ENCODE data around the gene PDE4D.

PDE4D gene

DNA sequence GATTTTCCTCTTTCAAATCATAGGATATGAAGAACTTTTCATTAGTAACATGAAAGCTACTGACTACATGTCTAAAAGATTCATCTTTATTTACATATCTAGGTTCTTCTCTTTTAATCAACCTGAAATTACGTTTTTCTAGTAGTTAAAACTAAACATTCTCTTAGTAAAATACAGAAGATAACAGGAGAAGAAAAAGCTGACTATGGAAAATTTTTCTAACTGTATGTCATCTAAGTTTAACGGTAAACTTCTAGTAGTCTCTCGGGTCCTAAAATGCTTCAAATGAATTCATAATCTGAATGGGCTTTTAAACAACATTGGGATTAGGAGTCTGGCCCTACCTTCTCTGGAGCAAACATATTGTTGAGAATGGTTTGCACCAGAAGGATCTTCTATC, 151.9 kb downstream of the PDE4D start:
- Histone ChIP-seq H3K4me1 (ENCODE audit: low read length) (no peaks in the 10 kb centered on the region), H3K4me2 (ENCODE audit: low read depth, low read length) (no peak overlapping the region), H3K9me3 (replicated peaks; ENCODE audit: insufficient read depth, low read length) (no peaks in the 10 kb centered on the region), H3K4me3 (ENCODE audit: low read length) (no peak overlapping the region), H2AFZ (ENCODE audit: low read length) (no peak overlapping the region), H3K9me2 (replicated peaks; ENCODE audit: insufficient read depth, low read length) (no peaks in the 10 kb centered on the region), H3K36me3 (replicated peaks; ENCODE audit: insufficient read depth, low read length) (no peaks in the 10 kb centered on the region), H4K20me1 (ENCODE audit: insufficient read depth, low read length) (no peaks in the 10 kb centered on the region), H3K9ac (ENCODE audit: low read length) (no peak overlapping the region), H3K79me2 (ENCODE audit: low read length) (no peaks in the 10 kb centered on the region), H3F3A (ENCODE audit: insufficient read depth, low read length) (no peaks in the 10 kb centered on the region), H3K27me3 (replicated peaks; ENCODE audit: insufficient read depth, low read length) (no peaks in the 10 kb centered on the region), H3K27ac (ENCODE audit: low read length) (no peak overlapping the region)
- no peak for DNase-seq
- TF ChIP-seq EZH2phosphoT487 (IDR thresholded peaks at IDR 0.05; ENCODE audit: low read length), result no peak

DNA sequence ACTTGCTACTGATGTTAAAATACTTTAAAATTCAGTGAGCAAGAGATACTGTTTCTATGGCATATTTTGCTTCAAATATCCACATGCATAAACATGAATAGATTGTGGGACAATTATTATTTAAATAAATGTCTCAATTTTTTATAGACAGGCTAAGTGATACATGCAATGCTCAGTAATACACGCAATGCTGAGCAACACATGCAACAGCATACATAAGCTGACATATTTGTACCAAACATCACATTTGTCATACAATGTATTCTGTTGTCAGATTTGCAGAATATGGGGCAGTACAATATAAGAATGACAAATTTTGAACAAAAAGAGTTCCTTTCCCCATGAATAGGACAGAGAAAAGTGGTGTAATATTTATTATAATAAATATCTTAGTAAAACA, 155.5 kb downstream of the PDE4D start:
- Histone ChIP-seq H3K9me3 (replicated peaks; ENCODE audit: insufficient read depth, low read length) (no peaks in the 10 kb centered on the region), H3K4me1 (ENCODE audit: low read length) (no peaks in the 10 kb centered on the region), H3K27me3 (replicated peaks; ENCODE audit: insufficient read depth, low read length) (no peaks in the 10 kb centered on the region), H3K36me3 (replicated peaks; ENCODE audit: insufficient read depth, low read length) (no peaks in the 10 kb centered on the region), H3K4me2 (ENCODE audit: low read depth, low read length) (no peak overlapping the region), H3F3A (ENCODE audit: insufficient read depth, low read length) (no peaks in the 10 kb centered on the region), H3K4me3 (ENCODE audit: low read length) (no peak overlapping the region), H3K27ac (ENCODE audit: low read length) (no peak overlapping the region), H4K20me1 (ENCODE audit: insufficient read depth, low read length) (no peaks in the 10 kb centered on the region), H3K9ac (ENCODE audit: low read length) (no peak overlapping the region), H2AFZ (ENCODE audit: low read length) (no peak overlapping the region), H3K79me2 (ENCODE audit: low read length) (no peaks in the 10 kb centered on the region), H3K9me2 (replicated peaks; ENCODE audit: insufficient read depth, low read length) (no peaks in the 10 kb centered on the region)
- no peak for DNase-seq
- TF ChIP-seq, protein P1, sequence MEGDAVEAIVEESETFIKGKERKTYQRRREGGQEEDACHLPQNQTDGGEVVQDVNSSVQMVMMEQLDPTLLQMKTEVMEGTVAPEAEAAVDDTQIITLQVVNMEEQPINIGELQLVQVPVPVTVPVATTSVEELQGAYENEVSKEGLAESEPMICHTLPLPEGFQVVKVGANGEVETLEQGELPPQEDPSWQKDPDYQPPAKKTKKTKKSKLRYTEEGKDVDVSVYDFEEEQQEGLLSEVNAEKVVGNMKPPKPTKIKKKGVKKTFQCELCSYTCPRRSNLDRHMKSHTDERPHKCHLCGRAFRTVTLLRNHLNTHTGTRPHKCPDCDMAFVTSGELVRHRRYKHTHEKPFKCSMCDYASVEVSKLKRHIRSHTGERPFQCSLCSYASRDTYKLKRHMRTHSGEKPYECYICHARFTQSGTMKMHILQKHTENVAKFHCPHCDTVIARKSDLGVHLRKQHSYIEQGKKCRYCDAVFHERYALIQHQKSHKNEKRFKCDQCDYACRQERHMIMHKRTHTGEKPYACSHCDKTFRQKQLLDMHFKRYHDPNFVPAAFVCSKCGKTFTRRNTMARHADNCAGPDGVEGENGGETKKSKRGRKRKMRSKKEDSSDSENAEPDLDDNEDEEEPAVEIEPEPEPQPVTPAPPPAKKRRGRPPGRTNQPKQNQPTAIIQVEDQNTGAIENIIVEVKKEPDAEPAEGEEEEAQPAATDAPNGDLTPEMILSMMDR (IDR thresholded peaks at IDR 0.05; ENCODE audit: low read length), result no peak
- TF ChIP-seq EZH2phosphoT487 (IDR thresholded peaks at IDR 0.05; ENCODE audit: low read length), result no peak
- TF ChIP-seq EZH2 (optimal IDR thresholded peaks at IDR 0.05; ENCODE audit: low read depth, low read length), result no peak

DNA sequence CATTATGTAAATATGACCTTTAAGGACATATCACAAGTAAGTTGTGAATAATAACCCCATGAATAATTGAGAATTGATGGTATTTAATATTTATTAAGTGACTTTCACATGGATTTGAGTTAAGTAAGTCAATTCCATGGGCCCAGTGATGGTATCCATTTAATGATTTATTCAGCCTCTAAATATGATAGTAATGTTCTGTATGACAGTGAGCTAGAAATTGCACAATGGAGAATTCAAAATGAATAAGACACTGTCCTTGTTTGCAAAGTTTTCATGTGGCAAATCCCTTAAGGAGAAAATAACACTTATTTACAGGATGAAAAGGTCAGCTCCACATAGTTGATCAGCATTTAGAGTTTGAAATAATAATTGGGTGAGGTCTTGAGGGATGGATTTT, 160.7 kb downstream of the PDE4D start:
- no peak overlapping the region for H3K4me2 ChIP-seq (ENCODE audit: low read depth, low read length)
- H4K20me1 ChIP-seq (ENCODE audit: insufficient read depth, low read length), result no peaks in the 10 kb centered on the region
- H3K27ac ChIP-seq (ENCODE audit: low read length), result no peak overlapping the region
- H3F3A ChIP-seq (ENCODE audit: insufficient read depth, low read length), result no peaks in the 10 kb centered on the region
- no peaks in the 10 kb centered on the region for H3K4me1 ChIP-seq (ENCODE audit: low read length)
- H3K27me3 ChIP-seq (replicated peaks; ENCODE audit: insufficient read depth, low read length), result no peaks in the 10 kb centered on the region
- H3K9ac ChIP-seq (ENCODE audit: low read length), result no peak overlapping the region
- no peaks in the 10 kb centered on the region for H3K9me3 ChIP-seq (replicated peaks; ENCODE audit: insufficient read depth, low read length)
- H2AFZ ChIP-seq (ENCODE audit: low read length), result no peak overlapping the region
- no peak for DNase-seq
- no peak overlapping the region for H3K4me3 ChIP-seq (ENCODE audit: low read length)
- no peaks in the 10 kb centered on the region for H3K79me2 ChIP-seq (ENCODE audit: low read length)
- TF ChIP-seq EZH2 (optimal IDR thresholded peaks at IDR 0.05; ENCODE audit: low read depth, low read length) (no peak), EZH2phosphoT487 (IDR thresholded peaks at IDR 0.05; ENCODE audit: low read length) (no peak)
- no peaks in the 10 kb centered on the region for H3K36me3 ChIP-seq (replicated peaks; ENCODE audit: insufficient read depth, low read length)
- H3K9me2 ChIP-seq (replicated peaks; ENCODE audit: insufficient read depth, low read length), result no peaks in the 10 kb centered on the region

DNA sequence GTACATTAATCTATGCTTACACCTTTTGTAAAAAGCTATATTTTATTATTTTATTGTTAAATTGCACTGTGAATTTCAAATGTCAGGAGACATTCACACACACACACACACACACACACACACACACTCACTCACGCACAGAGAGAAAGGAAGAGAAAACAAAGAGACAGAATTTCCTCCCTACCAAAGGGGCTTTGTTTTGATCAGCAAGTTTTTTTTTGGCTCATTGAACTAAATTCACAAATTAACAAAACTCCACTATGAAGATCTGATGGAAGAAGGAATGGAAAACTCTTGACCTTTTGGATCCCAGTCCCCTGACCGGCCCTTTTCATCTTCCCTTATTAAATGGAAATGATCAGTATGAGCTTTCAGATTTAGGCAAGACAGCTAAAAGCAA, 161.2 kb downstream of the PDE4D start:
- no peak overlapping the region for H3K27ac ChIP-seq (ENCODE audit: low read length)
- no peaks in the 10 kb centered on the region for H3K4me1 ChIP-seq (ENCODE audit: low read length)
- H3K9ac ChIP-seq (ENCODE audit: low read length), result no peak overlapping the region
- no peak for TF ChIP-seq EZH2 (optimal IDR thresholded peaks at IDR 0.05; ENCODE audit: low read depth, low read length)
- no peak overlapping the region for H2AFZ ChIP-seq (ENCODE audit: low read length)
- H4K20me1 ChIP-seq (ENCODE audit: insufficient read depth, low read length), result no peaks in the 10 kb centered on the region
- no peaks in the 10 kb centered on the region for H3K36me3 ChIP-seq (replicated peaks; ENCODE audit: insufficient read depth, low read length)
- no peaks in the 10 kb centered on the region for H3K27me3 ChIP-seq (replicated peaks; ENCODE audit: insufficient read depth, low read length)
- H3K9me2 ChIP-seq (replicated peaks; ENCODE audit: insufficient read depth, low read length), result no peaks in the 10 kb centered on the region
- H3F3A ChIP-seq (ENCODE audit: insufficient read depth, low read length), result no peaks in the 10 kb centered on the region
- no peak for DNase-seq
- no peaks in the 10 kb centered on the region for H3K79me2 ChIP-seq (ENCODE audit: low read length)
- no peak overlapping the region for H3K4me2 ChIP-seq (ENCODE audit: low read depth, low read length)
- no peak overlapping the region for H3K4me3 ChIP-seq (ENCODE audit: low read length)
- no peaks in the 10 kb centered on the region for H3K9me3 ChIP-seq (replicated peaks; ENCODE audit: insufficient read depth, low read length)

DNA sequence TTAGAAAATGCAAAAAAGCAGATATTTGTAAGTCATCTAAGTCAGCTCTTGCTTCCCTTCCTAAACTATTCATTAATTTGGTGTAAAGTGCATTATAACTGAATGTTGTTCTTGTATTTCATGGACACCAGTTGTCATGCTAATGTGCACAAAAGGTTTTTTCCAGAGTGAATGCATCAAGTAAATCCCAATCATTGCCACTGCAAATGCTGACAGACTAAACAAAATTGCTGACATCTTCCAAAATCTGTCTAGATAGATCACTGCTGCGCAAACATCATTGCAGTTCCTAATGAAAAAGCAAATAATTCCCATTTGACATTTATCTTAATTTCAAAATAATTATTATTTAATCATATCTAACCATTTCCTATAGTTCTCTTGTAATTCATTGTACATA, 161.7 kb downstream of the PDE4D start:
- Histone ChIP-seq H3F3A (ENCODE audit: insufficient read depth, low read length) (no peaks in the 10 kb centered on the region), H3K9me3 (replicated peaks; ENCODE audit: insufficient read depth, low read length) (no peaks in the 10 kb centered on the region), H2AFZ (ENCODE audit: low read length) (no peak overlapping the region), H3K9ac (ENCODE audit: low read length) (no peak overlapping the region), H3K27me3 (replicated peaks; ENCODE audit: insufficient read depth, low read length) (no peaks in the 10 kb centered on the region), H3K4me1 (ENCODE audit: low read length) (no peaks in the 10 kb centered on the region), H3K4me2 (ENCODE audit: low read depth, low read length) (no peak overlapping the region), H3K9me2 (replicated peaks; ENCODE audit: insufficient read depth, low read length) (no peaks in the 10 kb centered on the region), H3K4me3 (ENCODE audit: low read length) (no peak overlapping the region), H3K36me3 (replicated peaks; ENCODE audit: insufficient read depth, low read length) (no peaks in the 10 kb centered on the region), H3K27ac (ENCODE audit: low read length) (no peak overlapping the region), H4K20me1 (ENCODE audit: insufficient read depth, low read length) (no peaks in the 10 kb centered on the region), H3K79me2 (ENCODE audit: low read length) (no peaks in the 10 kb centered on the region)
- TF ChIP-seq, protein P1 (IDR thresholded peaks at IDR 0.05; ENCODE audit: low read length), result no peak
- no peak for DNase-seq

All from MM.1S (cell line).